ENCODE data around the gene NHSL2.
A peak's percentile ranks its signal among the peaks of the same experiment; 100 is the strongest.

- TF ChIP-seq CTCF (IDR thresholded peaks at IDR 0.05) (peak in 1 of 4 experiments; percentile 6), EP300 (IDR thresholded peaks at IDR 0.05) (no peak), POLR2A (IDR thresholded peaks at IDR 0.05) (no peak)
Measured at GRCh38 chrX:72002875-72003274, 92.2 kb downstream of the NHSL2 start.

Data from gastroesophageal sphincter (tissue), 3 donors.